ENCODE measurements around the gene WEE1. TPM values are rescaled to one million over a fixed set of nuclear protein-coding genes. Genes with fewer than 3 reads are reported as not detected.
"Not testable (repeated sequence)": the region's sequence is repeated elsewhere in the genome, so short reads cannot be mapped to it uniquely, and the experiment has no call there.

The WEE1 gene
- total RNA-seq, 2 donors from 2014 or later, result 52.0 to 103 TPM

DNA sequence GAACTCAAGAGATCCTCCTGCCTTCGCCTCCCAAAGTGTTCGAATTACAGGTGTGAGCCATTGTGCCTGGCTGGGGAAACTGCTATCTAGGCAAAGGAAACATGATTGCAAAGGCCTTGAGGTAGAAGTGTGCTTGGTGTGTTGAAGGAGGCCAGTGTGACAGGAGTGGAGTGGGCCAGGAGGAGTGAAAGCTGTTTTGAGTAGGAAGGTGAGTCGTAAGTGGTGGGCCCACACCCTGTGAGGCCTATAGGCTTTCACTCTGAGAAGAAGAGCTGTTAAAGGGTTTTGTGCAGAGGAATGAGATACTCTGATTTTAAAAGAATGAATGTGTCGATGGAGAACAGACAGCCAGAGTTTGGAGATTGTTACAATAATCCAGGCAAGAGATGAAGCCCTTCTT is 43.4 kb downstream of the WEE1 start:
- Histone ChIP-seq H3K4me3 (no peak overlapping the region), H3K9me3 (no peaks in the 10 kb centered on the region), H3K27ac (no peak overlapping the region), H3K36me3 (no peaks in the 10 kb centered on the region), H3K27me3 (no peaks in the 10 kb centered on the region), H3K4me1 (peaks cover 0 to 24% of the 10 kb centered on the region in 2 donors)
- no peak for DNase-seq (ENCODE audit: low spot score)
- TF ChIP-seq, protein P1, sequence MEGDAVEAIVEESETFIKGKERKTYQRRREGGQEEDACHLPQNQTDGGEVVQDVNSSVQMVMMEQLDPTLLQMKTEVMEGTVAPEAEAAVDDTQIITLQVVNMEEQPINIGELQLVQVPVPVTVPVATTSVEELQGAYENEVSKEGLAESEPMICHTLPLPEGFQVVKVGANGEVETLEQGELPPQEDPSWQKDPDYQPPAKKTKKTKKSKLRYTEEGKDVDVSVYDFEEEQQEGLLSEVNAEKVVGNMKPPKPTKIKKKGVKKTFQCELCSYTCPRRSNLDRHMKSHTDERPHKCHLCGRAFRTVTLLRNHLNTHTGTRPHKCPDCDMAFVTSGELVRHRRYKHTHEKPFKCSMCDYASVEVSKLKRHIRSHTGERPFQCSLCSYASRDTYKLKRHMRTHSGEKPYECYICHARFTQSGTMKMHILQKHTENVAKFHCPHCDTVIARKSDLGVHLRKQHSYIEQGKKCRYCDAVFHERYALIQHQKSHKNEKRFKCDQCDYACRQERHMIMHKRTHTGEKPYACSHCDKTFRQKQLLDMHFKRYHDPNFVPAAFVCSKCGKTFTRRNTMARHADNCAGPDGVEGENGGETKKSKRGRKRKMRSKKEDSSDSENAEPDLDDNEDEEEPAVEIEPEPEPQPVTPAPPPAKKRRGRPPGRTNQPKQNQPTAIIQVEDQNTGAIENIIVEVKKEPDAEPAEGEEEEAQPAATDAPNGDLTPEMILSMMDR (IDR thresholded peaks at IDR 0.05), result no peak

DNA sequence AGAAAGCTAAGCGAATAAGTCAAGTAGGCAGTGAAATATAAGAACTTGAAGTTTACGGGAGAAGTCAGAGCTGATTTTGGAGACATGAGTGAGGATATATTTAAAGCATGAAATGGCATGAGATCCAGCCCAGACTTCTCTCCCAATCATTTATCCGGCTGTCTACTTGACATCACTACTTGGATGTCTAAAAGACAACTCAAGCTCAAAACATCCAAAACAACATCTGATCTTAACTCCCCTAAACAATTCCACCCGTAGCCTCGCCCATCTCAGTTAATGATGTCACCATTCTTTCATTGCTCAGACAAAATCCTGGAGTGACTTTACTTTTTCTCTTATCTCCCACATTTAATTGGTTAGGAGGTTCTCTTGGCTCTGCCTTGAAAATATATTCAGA is 44.5 kb downstream of the WEE1 start:
- Histone ChIP-seq H3K9me3 (no peaks in the 10 kb centered on the region), H3K27me3 (no peaks in the 10 kb centered on the region), H3K36me3 (no peaks in the 10 kb centered on the region), H3K27ac (no peak overlapping the region), H3K4me3 (no peak overlapping the region), H3K4me1 (peaks cover 0 to 18% of the 10 kb centered on the region in 2 donors)
- TF ChIP-seq, protein P1 (IDR thresholded peaks at IDR 0.05), result no peak
- DNase-seq (ENCODE audit: low spot score), result no peak

DNA sequence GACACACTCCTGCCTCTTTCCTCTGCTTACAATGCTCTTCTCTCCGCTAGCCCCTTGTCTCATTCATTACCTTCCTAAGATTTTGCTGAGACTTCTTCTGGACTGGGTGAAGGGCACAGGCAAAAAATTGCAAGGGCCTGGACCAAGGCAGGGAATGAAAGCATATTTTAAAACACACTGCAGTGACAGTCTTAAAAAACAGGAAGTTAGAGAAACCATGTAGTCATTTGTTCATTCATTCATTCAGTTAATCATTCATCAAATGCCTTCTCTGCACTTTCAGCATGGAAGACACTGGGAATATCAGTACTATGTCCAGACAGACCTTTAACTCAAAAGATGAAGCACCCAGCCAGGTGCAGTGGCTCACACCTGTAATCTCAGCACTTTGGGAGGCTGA is 45.5 kb downstream of the WEE1 start:
- Histone ChIP-seq H3K27ac (no peak overlapping the region), H3K27me3 (no peaks in the 10 kb centered on the region), H3K36me3 (no peaks in the 10 kb centered on the region), H3K4me3 (no peak overlapping the region), H3K4me1 (peaks cover 0 to 12% of the 10 kb centered on the region in 2 donors), H3K9me3 (no peaks in the 10 kb centered on the region)
- TF ChIP-seq, protein P1 (IDR thresholded peaks at IDR 0.05), result no peak
- no peak for DNase-seq (ENCODE audit: low spot score)

- DNase-seq (ENCODE audit: low spot score), result no peak
- Histone ChIP-seq H3K4me3 (no peak overlapping the region), H3K27ac (no peak overlapping the region), H3K9me3 (no peaks in the 10 kb centered on the region), H3K36me3 (no peaks in the 10 kb centered on the region), H3K4me1 (peaks cover 0 to 4% of the 10 kb centered on the region in 2 donors), H3K27me3 (no peaks in the 10 kb centered on the region)
- TF ChIP-seq, protein P1 (IDR thresholded peaks at IDR 0.05), result no peak
Observed at GRCh38 chr11:9619971-9620370, 46.5 kb downstream of the WEE1 start.

DNA sequence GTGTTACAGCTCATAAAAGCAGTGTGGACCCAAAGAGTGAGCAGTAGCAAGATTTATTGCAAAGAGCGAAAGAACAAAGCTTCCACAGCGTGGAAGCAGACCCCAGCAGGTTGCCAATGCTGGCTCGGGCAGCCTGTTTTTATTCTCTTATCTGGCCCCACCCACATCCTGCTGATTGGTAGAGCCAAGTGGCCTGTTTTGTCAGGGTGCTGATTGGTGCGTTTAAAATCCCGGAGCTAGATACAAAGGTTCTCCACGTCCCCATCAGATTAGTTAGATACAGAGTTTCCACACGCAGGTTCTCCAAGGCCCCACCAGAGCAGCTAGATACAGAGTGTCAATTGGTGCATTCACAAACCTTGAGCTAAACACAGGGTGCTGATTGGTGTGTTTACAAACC is 48.9 kb downstream of the WEE1 start:
- H3K27me3 ChIP-seq; H3K27ac ChIP-seq; DNase-seq (ENCODE audit: low spot score); H3K36me3 ChIP-seq; H3K4me3 ChIP-seq; H3K9me3 ChIP-seq: not testable (repeated sequence)
- peaks cover 0 to 12% of the 10 kb centered on the region in 2 donors for H3K4me1 ChIP-seq

- not testable (repeated sequence) for H3K27ac ChIP-seq; DNase-seq (ENCODE audit: low spot score)
- H3K4me1 ChIP-seq, result peaks cover 0 to 12% of the 10 kb centered on the region in 2 donors
Observed at GRCh38 chr11:9623053-9623452, 49.6 kb downstream of the WEE1 start.

DNA sequence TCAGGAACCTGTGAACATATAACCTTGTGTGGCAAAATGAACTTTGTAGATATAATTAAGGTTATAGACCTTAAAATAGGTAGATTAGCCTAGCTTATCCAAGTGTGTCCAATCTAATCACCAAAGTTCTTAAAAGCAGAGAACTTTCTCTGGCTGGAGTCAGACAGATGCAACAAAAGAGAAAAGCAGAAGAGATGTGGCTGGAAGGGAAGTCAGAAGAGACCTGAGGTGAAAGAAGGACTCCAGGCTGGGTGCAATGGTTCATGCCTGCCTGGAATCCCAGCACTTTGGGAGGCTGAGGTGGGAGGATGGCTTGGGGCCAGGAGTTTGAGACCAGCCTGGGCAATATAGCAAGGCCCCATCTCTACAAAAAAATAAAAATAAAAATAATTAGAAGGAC is 51.0 kb downstream of the WEE1 start:
- no peak for DNase-seq (ENCODE audit: low spot score)
- Histone ChIP-seq H3K27me3 (no peaks in the 10 kb centered on the region), H3K4me1 (peaks cover 0 to 12% of the 10 kb centered on the region in 2 donors), H3K9me3 (no peaks in the 10 kb centered on the region), H3K27ac (no peak overlapping the region), H3K36me3 (no peaks in the 10 kb centered on the region), H3K4me3 (no peak overlapping the region)
- TF ChIP-seq, protein P1 (IDR thresholded peaks at IDR 0.05), result no peak

More at GRCh38 chr11:9623053-9623452, 49.6 kb downstream of the WEE1 start:
- not testable (repeated sequence) for H3K27me3 ChIP-seq, H3K9me3 ChIP-seq, H3K4me3 ChIP-seq, H3K36me3 ChIP-seq

Data from right atrium auricular region (tissue), 2 donors.